GM18951 (cell line): Measurements from ENCODE around the gene TM2D1.
"Not testable (repeated sequence)": the region's sequence is repeated elsewhere in the genome, so short reads cannot be mapped to it uniquely, and the experiment has no call there.

Source experiments
- POLR2A ChIP-seq: IDR thresholded peaks from 4 replicates; pipeline ENCODE4 v1.6.1; 2011; ENCODE audit warnings: mild to moderate bottlenecking; ENCODE audit not compliant: insufficient read length, insufficient read depth; ENCODE audit errors: extremely low read depth
- in situ Hi-C: fragments of 300-500 bp; cut with MboI; formaldehyde crosslinking; loops from one replicate; pipeline ENCODE4 v1.12.0; 2022; ENCODE audit warnings: low sequenced_read_pairs, mixed read lengths, inconsistent platforms; ENCODE audit not compliant: unreplicated experiment

The TM2D1 gene

GRCh38 chr1:61741711-61742619 lies 17.0 kb upstream of the TM2D1 start, which contains the start of gene PATJ:
PATJ (plus strand) TSS chr1:61742480; CDS start chr1:61762893, 20,413 bp downstream.
- in situ Hi-C loops: no loop called here
- peak; percentile 47 for TF ChIP-seq POLR2A

- no peak for TF ChIP-seq POLR2A
- in situ Hi-C loops: no loop called here
Measured at GRCh38 chr1:61740751-61741700, 16.1 kb upstream of the TM2D1 start.

- in situ Hi-C loops: no loop called here
- TF ChIP-seq POLR2A: no peak
Measured at GRCh38 chr1:61732726-61733125, 7.8 kb upstream of the TM2D1 start.

- in situ Hi-C loops: not testable (repeated sequence)
Measured at GRCh38 chr1:61730679-61731078, 5.7 kb upstream of the TM2D1 start.

- TF ChIP-seq POLR2A: no peak
- in situ Hi-C loops: no loop called here
Measured at GRCh38 chr1:61727544-61727943, 2.6 kb upstream of the TM2D1 start.

- TF ChIP-seq POLR2A: no peak
- in situ Hi-C loops: no loop called here
Measured at GRCh38 chr1:61724506-61724812, 482 bp downstream of the TM2D1 start.

GRCh38 chr1:61718996-61719663 lies 5.8 kb downstream of the TM2D1 start:
- in situ Hi-C loops: not testable (repeated sequence)

GRCh38 chr1:61711969-61712368 lies 13.0 kb downstream of the TM2D1 start:
- in situ Hi-C loops: no loop called here
- no peak for TF ChIP-seq POLR2A

- in situ Hi-C loops: not testable (repeated sequence)
Measured at GRCh38 chr1:61711257-61711656, 13.7 kb downstream of the TM2D1 start.

- no peak for TF ChIP-seq POLR2A
- in situ Hi-C loops: no loop called here
Measured at GRCh38 chr1:61709908-61710289, 15.0 kb downstream of the TM2D1 start.

GRCh38 chr1:61708953-61709907 lies 15.7 kb downstream of the TM2D1 start:
- in situ Hi-C loops: no loop called here
- no peak for TF ChIP-seq POLR2A
